Melanocyte of skin (primary cell): Measurements from ENCODE around the gene NACA. TPM values are rescaled to one million over a fixed set of nuclear protein-coding genes. Genes with fewer than 3 reads are reported as not detected.

Experiments
- small RNA-seq, 2 donors: library from RNA; depleted of rRNA; stranded (forward); fragments of <200 nt; gene quantifications; one replicate each; pipeline ENCODE3, GENCODE V24; 2012
- total RNA-seq, 2 donors: library from RNA; depleted of rRNA; stranded (reverse); fragments of >200 nt; gene quantifications; 2 replicates each; pipeline ENCODE4 v1.2.3, GENCODE V29; 2012

Gene NACA
- total RNA-seq, result 100 to 1,000 TPM; 509 to 602 TPM

DNA sequence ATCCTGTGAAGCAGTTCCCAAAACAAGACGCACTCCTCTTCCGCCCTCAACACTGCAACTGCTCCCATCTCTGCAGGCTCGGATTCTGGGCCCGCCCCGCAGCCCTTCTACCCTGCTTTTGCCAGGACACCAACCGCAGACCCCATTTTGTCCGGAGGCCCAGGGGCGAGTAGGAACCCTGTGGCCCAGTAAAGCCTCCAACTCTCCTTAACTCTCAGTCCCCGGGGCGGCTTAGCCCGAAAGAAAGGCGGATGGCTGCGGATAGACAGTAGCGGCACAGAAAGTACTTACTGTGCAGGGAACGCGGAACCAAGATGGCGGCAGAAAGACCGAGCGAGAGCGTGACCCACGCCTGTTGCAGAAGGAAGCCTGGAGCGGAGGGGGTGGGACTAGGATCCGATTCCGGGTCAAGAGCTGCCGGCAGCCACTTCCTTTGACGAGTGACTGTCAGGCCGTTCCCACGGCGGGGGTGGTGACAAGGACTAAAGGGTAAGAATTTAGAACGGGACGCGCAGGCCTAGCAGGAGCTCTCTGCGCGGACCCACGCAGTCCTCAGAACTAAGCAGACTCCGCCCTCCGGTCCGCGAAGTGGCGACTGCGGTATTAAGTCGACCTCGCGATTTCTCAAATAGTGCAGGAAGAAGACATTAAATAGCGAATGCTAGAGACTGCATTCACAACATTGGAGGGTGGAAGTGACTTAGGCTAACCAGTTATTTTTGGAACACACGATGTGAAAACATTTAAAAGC, at the start of gene NACA:
Gene NACA, minus strand, starts transcription at position 328 of the 751 bp plus-strand sequence. CDS start 778 bp downstream, outside the sequence.

GRCh38 chr12:56751712-56752598, 26.9 kb upstream of the NACA start, which contains the start of gene PRIM1:
TSS of gene PRIM1 (minus strand) at chr12:56752323. CDS start at chr12:56752298, 25 bp downstream.

GRCh38 chr12:56688129-56688845, 36.8 kb downstream of the NACA start, which contains the start of gene PTGES3:
TSS of gene PTGES3 (minus strand) at chr12:56688284. CDS start at chr12:56687999, 285 bp downstream.

Small RNA genes lying within 50 kb of the gene (small RNA-seq; reads per million reads assigned to genes)
- gene RN7SL809P, result 0 to 0.34 reads per million in 2 donors

Other genes starting within 250 kb of the NACA start
- gene GLS2, start 237.1 kb downstream of the NACA start, total RNA-seq, result not detected
- gene RBMS2, start 203.5 kb downstream of the NACA start, total RNA-seq, result 1 to 10 TPM; 8.3 to 9.0 TPM
- 10 to 100 TPM; 52.0 to 56.3 TPM for gene BAZ2A, start 95.0 kb downstream of the NACA start, total RNA-seq
- 100 to 1,000 TPM; 532 to 644 TPM for gene ATP5F1B, start 79.3 kb downstream of the NACA start, total RNA-seq
- 100 to 1,000 TPM in 1 of 2 donors, 10 to 100 TPM in 1; 42.3 to 108 TPM for gene PTGES3, start 37.0 kb downstream of the NACA start, total RNA-seq
- 10 to 100 TPM; 12.7 to 27.6 TPM for gene PRIM1, start 27.0 kb upstream of the NACA start, total RNA-seq
- under 1 TPM; 0.67 to 0.69 TPM for gene HSD17B6, start 38.0 kb upstream of the NACA start, total RNA-seq
- not detected for gene SDR9C7, start 209.1 kb upstream of the NACA start, total RNA-seq
- under 1 TPM; under 0.01 TPM for gene RDH16, start 232.3 kb upstream of the NACA start, total RNA-seq